ENCODE results near the gene COPS3. TPM values are rescaled to one million over a fixed set of nuclear protein-coding genes. Genes with fewer than 3 reads are reported as not detected.

Gene COPS3
- total and polyA plus RNA-seq, 4 donors: 32.5 to 40.3 (median 39.2) TPM

GRCh38 chr17:17206913-17207335, 74.1 kb downstream of the COPS3 start:
- Histone ChIP-seq H3K27ac (ENCODE audit: low read depth in 1 of 2, low read length in 2 of 2) (peak overlapping the region in 1 of 2 donors; percentile 49), H3K27me3 (ENCODE audit: control insufficient read depth in 1 of 2, insufficient read depth in 2 of 2, low read length in 1 of 2) (no peaks in the 10 kb centered on the region), H3K4me1 (ENCODE audit: control insufficient read depth in 1 of 2, insufficient read depth in 2 of 2, low read length in 2 of 2) (no peaks in the 10 kb centered on the region), H3K36me3 (ENCODE audit: control insufficient read depth in 1 of 2, insufficient read depth in 2 of 2, low read length in 1 of 2) (no peaks in the 10 kb centered on the region), H3K4me3 (ENCODE audit: low read length in 2 of 2) (no peak overlapping the region), H3K9me3 (ENCODE audit: control insufficient read depth, low read length) (no peaks in the 10 kb centered on the region)
- WGBS, 2 donors: 28 to 31% methylated on average over 16 of the region's 16 CpGs
- ATAC-seq (ENCODE audit: low FRiP score) (peak; percentile 42), DNase-seq (no peak)
- intact Hi-C loops (cut with DNase I): loop anchor here in 1 of 2 donors (10.0 kb wide), 1 partner anchor 202 kb away; no protein-coding TSS in a partner anchor

- H3K36me3 ChIP-seq (ENCODE audit: control insufficient read depth in 1 of 2, insufficient read depth in 2 of 2, low read length in 1 of 2): no peaks in the 10 kb centered on the region
- H3K4me1 ChIP-seq (ENCODE audit: control insufficient read depth in 1 of 2, insufficient read depth in 2 of 2, low read length in 2 of 2): no peaks in the 10 kb centered on the region
- peak within 1 kb of the TSS; percentile 24 to 53 for H3K27ac ChIP-seq (ENCODE audit: low read depth in 1 of 2, low read length in 2 of 2)
- H3K27me3 ChIP-seq (ENCODE audit: control insufficient read depth in 1 of 2, insufficient read depth in 2 of 2, low read length in 1 of 2): no peaks in the 10 kb centered on the region
- DNase-seq: peak; percentile 77 to 93
- H3K9me3 ChIP-seq (ENCODE audit: control insufficient read depth, low read length): no peaks in the 10 kb centered on the region
- intact Hi-C loops (cut with DNase I): loop anchor here in 1 of 2 donors (10.0 kb wide), 1 partner anchor 202 kb away; no protein-coding TSS in a partner anchor
- H3K4me3 ChIP-seq (ENCODE audit: low read length in 2 of 2): peak within 1 kb of the TSS in 1 of 2 donors; percentile 18
- ATAC-seq (ENCODE audit: low FRiP score): peak; percentile 81
- WGBS, 2 donors: 18% methylated on average over 65 to 78 of the region's 78 CpGs
Observed at GRCh38 chr17:17206124-17206912, 74.7 kb downstream of the COPS3 start, which contains the start of gene PLD6. PLD6 (minus strand) TSS chr17:17206333; CDS start chr17:17206286, 47 bp downstream.

- H3K36me3 ChIP-seq (ENCODE audit: control insufficient read depth in 1 of 2, insufficient read depth in 2 of 2, low read length in 1 of 2): no peaks in the 10 kb centered on the region
- intact Hi-C loops (cut with DNase I): loop anchor here in 1 of 2 donors (2.0 to 10.0 kb wide), 2 partner anchors 15 to 201 kb away; no protein-coding TSS in a partner anchor
- peak; percentile 74 to 87 for DNase-seq
- WGBS, 2 donors: 11 to 12% methylated on average over 56 to 70 of the region's 70 CpGs
- peak overlapping the region in 1 of 2 donors; percentile 18 for H3K4me3 ChIP-seq (ENCODE audit: low read length in 2 of 2)
- ATAC-seq (ENCODE audit: low FRiP score): peak; percentile 40
- no peaks in the 10 kb centered on the region for H3K4me1 ChIP-seq (ENCODE audit: control insufficient read depth in 1 of 2, insufficient read depth in 2 of 2, low read length in 2 of 2)
- H3K27me3 ChIP-seq (ENCODE audit: control insufficient read depth in 1 of 2, insufficient read depth in 2 of 2, low read length in 1 of 2): no peaks in the 10 kb centered on the region
- H3K27ac ChIP-seq (ENCODE audit: low read depth in 1 of 2, low read length in 2 of 2): peak overlapping the region; percentile 24 to 53
- no peaks in the 10 kb centered on the region for H3K9me3 ChIP-seq (ENCODE audit: control insufficient read depth, low read length)
Observed at GRCh38 chr17:17205368-17206123, 75.5 kb downstream of the COPS3 start.

GRCh38 chr17:17204635-17205231, 76.3 kb downstream of the COPS3 start:
- Histone ChIP-seq H3K27ac (ENCODE audit: low read depth in 1 of 2, low read length in 2 of 2) (peak overlapping the region; percentile 23 to 38), H3K27me3 (ENCODE audit: control insufficient read depth in 1 of 2, insufficient read depth in 2 of 2, low read length in 1 of 2) (no peaks in the 10 kb centered on the region), H3K4me1 (ENCODE audit: control insufficient read depth in 1 of 2, insufficient read depth in 2 of 2, low read length in 2 of 2) (no peaks in the 10 kb centered on the region), H3K4me3 (ENCODE audit: low read length in 2 of 2) (no peak overlapping the region), H3K9me3 (ENCODE audit: control insufficient read depth, low read length) (no peaks in the 10 kb centered on the region), H3K36me3 (ENCODE audit: control insufficient read depth in 1 of 2, insufficient read depth in 2 of 2, low read length in 1 of 2) (no peaks in the 10 kb centered on the region)
- no peak for ATAC-seq (ENCODE audit: low FRiP score)
- 48 to 51% methylated on average over 14 of the region's 14 CpGs for WGBS, 2 donors
- intact Hi-C loops (cut with DNase I): loop anchor here in 1 of 2 donors (2.0 to 10.0 kb wide), 2 partner anchors 14 to 200 kb away; no protein-coding TSS in a partner anchor
- no peak for DNase-seq

GRCh38 chr17:17204041-17204591, 76.9 kb downstream of the COPS3 start:
- 9 to 10% methylated on average over 15 of the region's 15 CpGs for WGBS, 2 donors
- Histone ChIP-seq H3K9me3 (ENCODE audit: control insufficient read depth, low read length) (no peaks in the 10 kb centered on the region), H3K4me1 (ENCODE audit: control insufficient read depth in 1 of 2, insufficient read depth in 2 of 2, low read length in 2 of 2) (no peaks in the 10 kb centered on the region), H3K27me3 (ENCODE audit: control insufficient read depth in 1 of 2, insufficient read depth in 2 of 2, low read length in 1 of 2) (no peaks in the 10 kb centered on the region), H3K4me3 (ENCODE audit: low read length in 2 of 2) (no peak overlapping the region), H3K27ac (ENCODE audit: low read depth in 1 of 2, low read length in 2 of 2) (peak overlapping the region in 1 of 2 donors; percentile 91), H3K36me3 (ENCODE audit: control insufficient read depth in 1 of 2, insufficient read depth in 2 of 2, low read length in 1 of 2) (no peaks in the 10 kb centered on the region)
- DNase-seq: peak; percentile 74 to 89
- ATAC-seq (ENCODE audit: low FRiP score): peak; percentile 56
- intact Hi-C loops (cut with DNase I): loop anchor here in 1 of 2 donors (2.0 to 10.0 kb wide), 2 partner anchors 13 to 199 kb away; no protein-coding TSS in a partner anchor

- ATAC-seq (ENCODE audit: low FRiP score): no peak
- no peak overlapping the region for H3K4me3 ChIP-seq (ENCODE audit: low read length in 2 of 2)
Observed at GRCh38 chr17:17203173-17203730, 77.8 kb downstream of the COPS3 start.

GRCh38 chr17:17201907-17202306, 79.1 kb downstream of the COPS3 start:
- H3K27ac ChIP-seq (ENCODE audit: low read depth in 1 of 2, low read length in 2 of 2): no peak overlapping the region

More at GRCh38 chr17:17203173-17203730, 77.8 kb downstream of the COPS3 start:
- no peaks in the 10 kb centered on the region for H3K9me3 ChIP-seq (ENCODE audit: control insufficient read depth, low read length)
- no peaks in the 10 kb centered on the region for H3K27me3 ChIP-seq (ENCODE audit: control insufficient read depth in 1 of 2, insufficient read depth in 2 of 2, low read length in 1 of 2)
- intact Hi-C loops (cut with DNase I): loop anchor here in 1 of 2 donors (10.0 kb wide), 1 partner anchor 198 kb away; no protein-coding TSS in a partner anchor
- H3K36me3 ChIP-seq (ENCODE audit: control insufficient read depth in 1 of 2, insufficient read depth in 2 of 2, low read length in 1 of 2): no peaks in the 10 kb centered on the region
- no peak for DNase-seq
- WGBS, 2 donors: 43 to 45% methylated on average over 15 of the region's 15 CpGs
- no peaks in the 10 kb centered on the region for H3K4me1 ChIP-seq (ENCODE audit: control insufficient read depth in 1 of 2, insufficient read depth in 2 of 2, low read length in 2 of 2)
- H3K27ac ChIP-seq (ENCODE audit: low read depth in 1 of 2, low read length in 2 of 2): peak overlapping the region; percentile 23 to 91

More at GRCh38 chr17:17201907-17202306, 79.1 kb downstream of the COPS3 start:
- Histone ChIP-seq H3K36me3 (ENCODE audit: control insufficient read depth in 1 of 2, insufficient read depth in 2 of 2, low read length in 1 of 2) (no peaks in the 10 kb centered on the region), H3K27me3 (ENCODE audit: control insufficient read depth in 1 of 2, insufficient read depth in 2 of 2, low read length in 1 of 2) (no peaks in the 10 kb centered on the region), H3K4me3 (ENCODE audit: low read length in 2 of 2) (no peak overlapping the region), H3K9me3 (ENCODE audit: control insufficient read depth, low read length) (no peaks in the 10 kb centered on the region), H3K4me1 (ENCODE audit: control insufficient read depth in 1 of 2, insufficient read depth in 2 of 2, low read length in 2 of 2) (no peaks in the 10 kb centered on the region)
- 92 to 94% methylated on average over 8 of the region's 8 CpGs for WGBS, 2 donors
- DNase-seq (no peak), ATAC-seq (ENCODE audit: low FRiP score) (no peak)
- intact Hi-C loops (cut with DNase I): loop anchor here in 1 of 2 donors (10.0 kb wide), 1 partner anchor 197 kb away; no protein-coding TSS in a partner anchor
